ENCODE results near the gene SLC24A1.
A peak's percentile ranks its signal among the peaks of the same experiment; 100 is the strongest.

Gene SLC24A1

GRCh38 chr15:65676123-65676522 is 54.4 kb downstream of the SLC24A1 start:
- Histone ChIP-seq H3K36me3 (peaks cover 11 to 41% (median 23%) of the 10 kb centered on the region in 11 experiments), H3K27me3 (no peaks in the 10 kb centered on the region), H3K4me2 (no peak overlapping the region), H3K4me3 (no peak overlapping the region), H3K27ac (no peak overlapping the region), H3K9me3 (replicated peaks in 1 of 11) (no peaks in the 10 kb centered on the region), H3K4me1 (no peaks in the 10 kb centered on the region), H3K9ac (no peak overlapping the region), H4K20me1 (no peaks in the 10 kb centered on the region)
- no peak for TF ChIP-seq Cebpa-rat (IDR thresholded peaks at IDR 0.05)

GRCh38 chr15:65680544-65680943 is 58.8 kb downstream of the SLC24A1 start:
- Histone ChIP-seq H3K9me3 (replicated peaks in 1 of 11) (peaks cover 0 to 9% (median 5%) of the 10 kb centered on the region in 11 experiments; a peak in 7 of 22 replicates), H3K4me1 (no peaks in the 10 kb centered on the region), H3K27ac (no peak overlapping the region), H3K4me3 (no peak overlapping the region), H3K27me3 (no peaks in the 10 kb centered on the region), H4K20me1 (no peaks in the 10 kb centered on the region), H3K9ac (no peak overlapping the region), H3K36me3 (peaks cover 0 to 10% (median 0%) of the 10 kb centered on the region in 11 experiments; a peak in 2 of 22 replicates), H3K4me2 (no peak overlapping the region)
- TF ChIP-seq Cebpa-rat (IDR thresholded peaks at IDR 0.05), result no peak

GRCh38 chr15:65682404-65682911 is 60.7 kb downstream of the SLC24A1 start:
- H3K4me1 ChIP-seq, result no peaks in the 10 kb centered on the region
- TF ChIP-seq Cebpa-rat (IDR thresholded peaks at IDR 0.05), result no peak
- no peak overlapping the region for H3K9ac ChIP-seq
- H3K4me2 ChIP-seq, result no peak overlapping the region
- peaks cover 0 to 9% (median 5%) of the 10 kb centered on the region in 11 experiments; a peak in 10 of 22 replicates for H3K9me3 ChIP-seq (replicated peaks in 1 of 11)
- H3K27me3 ChIP-seq, result no peaks in the 10 kb centered on the region
- H3K4me3 ChIP-seq, result no peak overlapping the region
- H3K36me3 ChIP-seq, result peaks cover 0 to 23% (median 4%) of the 10 kb centered on the region in 11 experiments; a peak in 6 of 22 replicates
- H3K27ac ChIP-seq, result no peak overlapping the region
- H4K20me1 ChIP-seq, result no peaks in the 10 kb centered on the region

- peak overlapping the region in 1 of 11 experiments; percentile 13; a peak in 3 of 22 replicates for H3K27ac ChIP-seq
- no peak for TF ChIP-seq Cebpa-rat (IDR thresholded peaks at IDR 0.05)
These were observed 66.7 kb downstream of the SLC24A1 start for GRCh38 chr15:65688462-65688861.

GRCh38 chr15:65690173-65690572 is 68.4 kb downstream of the SLC24A1 start:
- no peak for TF ChIP-seq Cebpa-rat (IDR thresholded peaks at IDR 0.05)
- H3K4me1 ChIP-seq, result peaks cover 0 to 33% (median 17%) of the 10 kb centered on the region in 10 experiments; a peak in 17 of 20 replicates
- peak overlapping the region in 9 of 11 experiments; percentile 34 to 79 (median 65); a peak in 16 of 22 replicates for H3K4me2 ChIP-seq
- H3K9me3 ChIP-seq (replicated peaks in 1 of 11), result peaks cover 0 to 13% (median 4%) of the 10 kb centered on the region in 11 experiments; a peak in 12 of 22 replicates
- no peak overlapping the region for H3K4me3 ChIP-seq
- peak overlapping the region in 3 of 11 experiments; percentile 16 to 61 (median 50); a peak in 3 of 22 replicates for H3K9ac ChIP-seq
- H3K27me3 ChIP-seq, result no peaks in the 10 kb centered on the region
- H3K27ac ChIP-seq, result peak overlapping the region in 7 of 11 experiments; percentile 37 to 82 (median 78); a peak in 13 of 22 replicates
- no peaks in the 10 kb centered on the region for H4K20me1 ChIP-seq
- H3K36me3 ChIP-seq, result peaks cover 32 to 79% (median 48%) of the 10 kb centered on the region in 11 experiments

More at GRCh38 chr15:65688462-65688861, 66.7 kb downstream of the SLC24A1 start:
- no peaks in the 10 kb centered on the region for H4K20me1 ChIP-seq
- peaks cover 0 to 18% (median 7%) of the 10 kb centered on the region in 11 experiments; a peak in 12 of 22 replicates for H3K9me3 ChIP-seq (replicated peaks in 1 of 11)
- H3K27me3 ChIP-seq, result no peaks in the 10 kb centered on the region
- H3K36me3 ChIP-seq, result peaks cover 28 to 62% (median 40%) of the 10 kb centered on the region in 11 experiments
- H3K4me2 ChIP-seq, result no peak overlapping the region
- no peak overlapping the region for H3K4me3 ChIP-seq
- H3K9ac ChIP-seq, result no peak overlapping the region
- H3K4me1 ChIP-seq, result peaks cover 0 to 33% (median 17%) of the 10 kb centered on the region in 10 experiments; a peak in 17 of 20 replicates

GRCh38 chr15:65690778-65691177 is 69.0 kb downstream of the SLC24A1 start:
- peak overlapping the region in 5 of 11 experiments; percentile 16 to 63 (median 50); a peak in 8 of 22 replicates for H3K9ac ChIP-seq
- no peaks in the 10 kb centered on the region for H3K27me3 ChIP-seq
- peak overlapping the region in 9 of 11 experiments; percentile 34 to 79 (median 65); a peak in 19 of 22 replicates for H3K4me2 ChIP-seq
- H3K4me3 ChIP-seq, result 0 out of 20 replicates have a peak overlapping the region, but pooled peaks of 2 of the 10 experiments have one; percentile 5
- peaks cover 0 to 11% (median 4%) of the 10 kb centered on the region in 11 experiments; a peak in 7 of 22 replicates for H3K9me3 ChIP-seq (replicated peaks in 1 of 11)
- peak overlapping the region in 8 of 11 experiments; percentile 2 to 82 (median 71); a peak in 13 of 22 replicates for H3K27ac ChIP-seq
- TF ChIP-seq Cebpa-rat (IDR thresholded peaks at IDR 0.05), result peak in 8 of 11 experiments; percentile 13 to 93 (median 82); a peak in 14 of 22 replicates
- peaks cover 32 to 86% (median 51%) of the 10 kb centered on the region in 11 experiments for H3K36me3 ChIP-seq
- peaks cover 0 to 33% (median 17%) of the 10 kb centered on the region in 10 experiments; a peak in 17 of 20 replicates for H3K4me1 ChIP-seq
- no peaks in the 10 kb centered on the region for H4K20me1 ChIP-seq

- peaks cover 0 to 24% (median 16%) of the 10 kb centered on the region in 10 experiments; a peak in 17 of 20 replicates for H3K4me1 ChIP-seq
- H3K4me2 ChIP-seq, result no peak overlapping the region
- no peak for TF ChIP-seq Cebpa-rat (IDR thresholded peaks at IDR 0.05)
- H3K9me3 ChIP-seq (replicated peaks in 1 of 11), result no peaks in the 10 kb centered on the region
- no peak overlapping the region for H3K27ac ChIP-seq
- no peak overlapping the region for H3K9ac ChIP-seq
- no peak overlapping the region for H3K4me3 ChIP-seq
- H3K36me3 ChIP-seq, result peaks cover 19 to 83% (median 44%) of the 10 kb centered on the region in 11 experiments; a peak in 21 of 22 replicates
- H4K20me1 ChIP-seq, result no peaks in the 10 kb centered on the region
- H3K27me3 ChIP-seq, result no peaks in the 10 kb centered on the region
These were observed 73.3 kb downstream of the SLC24A1 start for GRCh38 chr15:65695081-65695480.
